Measurements from ENCODE around the gene SDHD.
"Not testable (repeated sequence)": the region's sequence is repeated elsewhere in the genome, so short reads cannot be mapped to it uniquely, and the experiment has no call there.

The SDHD gene

GRCh38 chr11:112086422-112087191 lies at the start of gene SDHD, which contains the start of gene TIMM8B:
Gene SDHD, plus strand, starts transcription at chr11:112086873. Its CDS starts 35 bp downstream, at chr11:112086908.
Gene TIMM8B, minus strand, starts transcription at chr11:112086756. Its CDS starts 33 bp downstream, at chr11:112086723.
- peak; percentile 98 for DNase-seq

- DNase-seq, result no peak
Observed at GRCh38 chr11:112037527-112037926, 49.1 kb upstream of the SDHD start.

GRCh38 chr11:112042161-112042960 lies 44.3 kb upstream of the SDHD start:
- DNase-seq, result no peak

- DNase-seq, result no peak
Observed at GRCh38 chr11:112042961-112043304, 43.7 kb upstream of the SDHD start.

- no peak for DNase-seq
Observed at GRCh38 chr11:112044961-112045360, 41.7 kb upstream of the SDHD start.

GRCh38 chr11:112046647-112047046 lies 40.0 kb upstream of the SDHD start:
- not testable (repeated sequence) for DNase-seq

GRCh38 chr11:112048256-112048655 lies 38.4 kb upstream of the SDHD start:
- not testable (repeated sequence) for DNase-seq

GRCh38 chr11:112049777-112050176 lies 36.9 kb upstream of the SDHD start:
- DNase-seq, result no peak

GRCh38 chr11:112050721-112051120 lies 36.0 kb upstream of the SDHD start:
- no peak for DNase-seq

- no peak for DNase-seq
Observed at GRCh38 chr11:112051768-112052167, 34.9 kb upstream of the SDHD start.

- no peak for DNase-seq
Observed at GRCh38 chr11:112057170-112057569, 29.5 kb upstream of the SDHD start.

- DNase-seq, result no peak
Observed at GRCh38 chr11:112058103-112058502, 28.6 kb upstream of the SDHD start.

- DNase-seq, result no peak
Observed at GRCh38 chr11:112062923-112063322, 23.8 kb upstream of the SDHD start.

- peak; percentile 93 for DNase-seq
Observed at GRCh38 chr11:112073941-112074811, 12.5 kb upstream of the SDHD start, which contains the start of the genes NKAPD1 and PIH1D2. Gene NKAPD1, plus strand, starts transcription at chr11:112074299. Its CDS starts 1,276 bp downstream, at chr11:112075575. Gene PIH1D2, minus strand, starts transcription at chr11:112074017. Its CDS starts 843 bp downstream, at chr11:112073174.

- DNase-seq, result no peak
Observed at GRCh38 chr11:112082729-112083128, 3.9 kb upstream of the SDHD start.

- no peak for DNase-seq
Observed at GRCh38 chr11:112085822-112086421, 751 bp upstream of the SDHD start.

- DNase-seq, result no peak
Observed at GRCh38 chr11:112087212-112087611, 539 bp downstream of the SDHD start.

GRCh38 chr11:112095302-112095701 lies 8.6 kb downstream of the SDHD start:
- not testable (repeated sequence) for DNase-seq

- no peak for DNase-seq
Observed at GRCh38 chr11:112096194-112096593, 9.5 kb downstream of the SDHD start.

GRCh38 chr11:112097734-112098528 lies 11.3 kb downstream of the SDHD start:
- DNase-seq, result no peak

GRCh38 chr11:112100462-112100861 lies 13.8 kb downstream of the SDHD start:
- no peak for DNase-seq

GRCh38 chr11:112103446-112103845 lies 16.8 kb downstream of the SDHD start:
- DNase-seq, result no peak
